Endothelial cell of umbilical vein (primary cell): Measurements from ENCODE around the gene NDUFB10. TPM values are rescaled to one million over a fixed set of nuclear protein-coding genes. Genes with fewer than 3 reads are reported as not detected.

Source experiments
- BruUV-seq: library from RNA; stranded (reverse); fragments of 400-500 nt; replicated peaks from 2 replicates; lab custom pipeline; 2021; lab: Mats Ljungman, UMichigan
- CTCF ChIA-PET: fragments of 300-600, 350-600 bp; sonication (Branson Sonifier 250); formaldehyde crosslinking; loops from one replicate; lab custom pipeline; 2021; ENCODE audit warnings: antibody characterized with exemption, inconsistent platforms; lab: Charles Lee
- POLR2A ChIA-PET: fragments of 300-600, 350-600 bp; sonication (Branson Sonifier 250); formaldehyde crosslinking; loops from one replicate; lab custom pipeline; 2021; ENCODE audit warnings: antibody characterized with exemption, inconsistent platforms; lab: Charles Lee
- DNase-seq: peaks from one replicate; pipeline ENCODE4 v3.0.0-alpha.2; 2011; ENCODE audit warnings: low read depth, low spot score
- FAIRE-seq: peaks from 2 replicates; lab custom pipeline; 2011; peaks lifted over from hg19 to GRCh38; lab: Jason Lieb, UNC
- H2AFZ ChIP-seq: 2 replicates; pipeline ENCODE4 v1.6.0; 2012; ENCODE audit warnings: low read depth, low read length, control low read depth, inconsistent platforms
- H3K27ac ChIP-seq: 2 replicates; pipeline ENCODE4 v1.5.1; 2011; ENCODE audit warnings: low read depth, mild to moderate bottlenecking, control low read depth, low read length, moderate library complexity; ENCODE audit not compliant: insufficient read depth
- H3K27me3 ChIP-seq, 2 experiments: 2 replicates each; pipeline versions ENCODE4 v1.6.0 to v1.6.1; 2011; ENCODE audit warnings: low read length in 2 of 2, mixed read lengths in 1 of 2; ENCODE audit not compliant: control insufficient read depth in 2 of 2, insufficient read depth in 2 of 2
- H3K36me3 ChIP-seq, 2 experiments: 2 replicates in 1 of 2; 3 replicates in 1 of 2; pipeline ENCODE4 v1.5.1; 2011; ENCODE audit warnings: low read length in 2 of 2, mild to moderate bottlenecking in 1 of 2, moderate library complexity in 1 of 2; ENCODE audit not compliant: control insufficient read depth in 2 of 2, insufficient read depth in 2 of 2; ENCODE audit errors: extremely low read depth in 1 of 2
- H3K4me1 ChIP-seq: 3 replicates; pipeline ENCODE4 v1.5.1; 2011; ENCODE audit warnings: mild to moderate bottlenecking, low read length; ENCODE audit not compliant: control insufficient read depth, insufficient read depth; ENCODE audit errors: extremely low read depth
- H3K4me2 ChIP-seq: 2 replicates; pipeline ENCODE4 v1.6.1; 2011; ENCODE audit warnings: low read length, control low read depth, mixed read lengths; ENCODE audit not compliant: insufficient read depth
- H3K4me3 ChIP-seq, 3 experiments: fragments of 200-600 bp in 1 of 3; sonication (generic), shearing (Covaris generic) in 1 of 3; replicated peaks in 1 of 3; 2 replicates each; pipeline ENCODE4 v1.5.1; 2011 to 2016; ENCODE audit warnings: control low read depth in 3 of 3, low read length in 3 of 3, mild to moderate bottlenecking in 2 of 3, inconsistent platforms in 1 of 3, low read depth in 1 of 3, moderate library complexity in 1 of 3; ENCODE audit not compliant: insufficient read depth in 1 of 3
- H3K79me2 ChIP-seq: 2 replicates; pipeline ENCODE4 v1.6.0; 2012; ENCODE audit warnings: low read length, inconsistent platforms; ENCODE audit not compliant: control insufficient read depth, insufficient read depth
- H3K9ac ChIP-seq: replicated peaks from 2 replicates; pipeline ENCODE3; 2011; ENCODE audit warnings: low read length, control low read depth; ENCODE audit not compliant: insufficient read depth; ENCODE audit errors: extremely low read depth
- H3K9me1 ChIP-seq: replicated peaks from 3 replicates; pipeline ENCODE4 v1.6.0; 2011; ENCODE audit warnings: mild to moderate bottlenecking, low read length; ENCODE audit not compliant: control insufficient read depth, insufficient read depth; ENCODE audit errors: extremely low read depth
- H3K9me3 ChIP-seq: replicated peaks from 2 replicates; pipeline ENCODE4 v1.5.1; 2012; ENCODE audit warnings: low read length, inconsistent platforms; ENCODE audit not compliant: control insufficient read depth, insufficient read depth
- H4K20me1 ChIP-seq: replicated peaks from 2 replicates; pipeline ENCODE3; 2011; ENCODE audit warnings: mild to moderate bottlenecking, low read length; ENCODE audit not compliant: control insufficient read depth, insufficient read depth; ENCODE audit errors: extremely low read depth
- GATA2 ChIP-seq: IDR thresholded peaks from 2 replicates; pipeline ENCODE4 v1.7.0; 2011; ENCODE audit warnings: low read depth, mild to moderate bottlenecking, moderate library complexity, mixed read lengths, low read length; ENCODE audit not compliant: insufficient read length, insufficient read depth
- JUN ChIP-seq: IDR thresholded peaks from 2 replicates; pipeline ENCODE4 v1.6.1; 2011; ENCODE audit warnings: borderline replicate concordance, low read depth; ENCODE audit not compliant: insufficient read length, insufficient read depth
- POLR2A ChIP-seq: IDR thresholded peaks from 2 replicates; pipeline ENCODE4 v1.6.1; 2012; ENCODE audit warnings: low read depth, mild to moderate bottlenecking, control low read depth, low read length
- POLR2AphosphoS5 ChIP-seq: IDR thresholded peaks from 2 replicates; pipeline ENCODE4 v1.6.1; 2012; ENCODE audit warnings: low read depth, mild to moderate bottlenecking, control low read depth, low read length, moderate library complexity; ENCODE audit not compliant: insufficient read depth
- dilution Hi-C: fragments of 300-500 bp; cut with MboI; formaldehyde crosslinking; loops from one replicate; pipeline ENCODE4 v1.15.0; 2019; ENCODE audit warnings: low sequenced_read_pairs; ENCODE audit not compliant: extremely low pct_ligation_motif_present
- intact Hi-C: fragments of 100-400 bp; cut with micrococcal nuclease; formaldehyde crosslinking; loops from one replicate; pipeline ENCODE4 v1.10.0; 2022
- polyA plus RNA-seq, 4 experiments: library from polyadenylated mRNA; depleted of rRNA in 3 of 4; stranded (reverse) in 3 of 4; unstranded in 1 of 4; fragments of >200 nt; gene quantifications; 2 replicates each; pipeline versions ENCODE4 v1.2.1 to v1.2.3, GENCODE V29; 2011 to 2012; ENCODE audit warnings: missing spikeins in 1 of 4
- total RNA-seq: library from RNA; stranded (reverse); gene quantifications from 2 replicates; pipeline ENCODE4 v1.2.3, GENCODE V29; 2021
- TF ChIP-seq, protein P1 (sequence below): IDR thresholded peaks from 2 replicates; pipeline ENCODE4 v1.6.1; 2011; ENCODE audit not compliant: insufficient read depth, insufficient read length

NDUFB10 gene
- total and polyA plus RNA-seq, 2 donors (not counting 3 experiments of a cell fraction or from before 2014, with no cell fraction given), result 124 to 167 TPM

DNA sequence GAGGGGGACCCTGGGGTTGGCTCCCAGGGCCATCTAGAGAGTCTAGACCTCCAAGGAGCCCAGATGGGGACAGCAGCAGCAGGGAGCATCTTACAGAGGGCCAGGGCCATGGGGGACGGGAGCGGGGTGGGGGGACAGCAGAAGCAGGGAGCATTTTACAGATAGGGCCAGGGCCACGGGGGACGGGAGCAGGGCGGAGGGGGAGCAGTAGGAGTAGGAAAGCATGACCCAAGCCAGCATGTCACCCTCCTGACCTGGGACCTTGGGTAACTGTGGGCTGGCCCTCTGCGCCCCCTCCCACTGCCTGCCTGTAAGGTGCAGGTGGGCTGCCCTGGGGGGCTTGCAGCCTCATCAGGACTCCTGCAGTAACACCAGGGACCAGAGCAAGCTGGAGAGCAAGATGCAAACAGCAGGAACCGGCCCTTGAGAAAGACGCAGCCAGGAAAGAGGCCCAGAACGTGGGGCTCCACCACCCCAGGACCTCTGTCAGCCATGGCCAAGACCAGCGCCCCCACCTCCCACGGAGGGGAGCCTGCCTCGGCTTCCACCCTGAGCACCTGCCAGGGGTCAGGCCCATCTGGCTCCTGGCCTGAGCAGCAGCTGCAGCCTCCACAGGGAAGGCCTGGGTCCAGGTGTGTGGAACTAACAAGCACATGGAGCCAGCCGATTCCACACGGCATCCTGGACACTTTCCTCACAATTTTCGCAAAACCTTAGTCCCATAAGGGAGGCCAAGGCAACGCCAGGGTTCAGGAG lies 47.9 kb downstream of the NDUFB10 start:
- no peaks in the 10 kb centered on the region for H3K27me3 ChIP-seq
- ChIA-PET POLR2A (interaction anchor here (0.6 to 1.0 kb wide), 2 partner anchors 139 to 148 kb away, joined by 3 read pairs; partner anchors contain the start of gene TRAF7), CTCF (interaction anchor here (0.8 to 2.7 kb wide), 8 partner anchors 9 to 148 kb away, joined by 3 to 28 read pairs (median 4); partner anchors contain the start of gene TRAF7)
- DNase-seq (no peak), FAIRE-seq (no peak)
- H3K9ac ChIP-seq, result peak overlapping the region; percentile 43
- H3K27ac ChIP-seq, result peak overlapping the region; percentile 82
- peak overlapping the region in 2 of 3 experiments; percentile 0 to 71 for H3K4me3 ChIP-seq
- TF ChIP-seq POLR2A, result peak; percentile 24
- TF ChIP-seq, protein P1, sequence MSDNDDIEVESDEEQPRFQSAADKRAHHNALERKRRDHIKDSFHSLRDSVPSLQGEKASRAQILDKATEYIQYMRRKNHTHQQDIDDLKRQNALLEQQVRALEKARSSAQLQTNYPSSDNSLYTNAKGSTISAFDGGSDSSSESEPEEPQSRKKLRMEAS, result no peak
- peaks cover 69% of the 10 kb centered on the region for H3K79me2 ChIP-seq
- H3K36me3 ChIP-seq, result peaks cover 0 to 11% of the 10 kb centered on the region in 2 experiments
- intact Hi-C loops (no loop called here), dilution Hi-C loops (no loop called here)
- peak overlapping the region; percentile 92 for H3K4me2 ChIP-seq
- BruUV-seq, result no TSS peak
- H2AFZ ChIP-seq, result no peak overlapping the region
- H3K9me3 ChIP-seq, result no peaks in the 10 kb centered on the region
- H3K4me1 ChIP-seq, result peaks cover 48% of the 10 kb centered on the region
- H3K9me1 ChIP-seq, result no peaks in the 10 kb centered on the region
- no peaks in the 10 kb centered on the region for H4K20me1 ChIP-seq

DNA sequence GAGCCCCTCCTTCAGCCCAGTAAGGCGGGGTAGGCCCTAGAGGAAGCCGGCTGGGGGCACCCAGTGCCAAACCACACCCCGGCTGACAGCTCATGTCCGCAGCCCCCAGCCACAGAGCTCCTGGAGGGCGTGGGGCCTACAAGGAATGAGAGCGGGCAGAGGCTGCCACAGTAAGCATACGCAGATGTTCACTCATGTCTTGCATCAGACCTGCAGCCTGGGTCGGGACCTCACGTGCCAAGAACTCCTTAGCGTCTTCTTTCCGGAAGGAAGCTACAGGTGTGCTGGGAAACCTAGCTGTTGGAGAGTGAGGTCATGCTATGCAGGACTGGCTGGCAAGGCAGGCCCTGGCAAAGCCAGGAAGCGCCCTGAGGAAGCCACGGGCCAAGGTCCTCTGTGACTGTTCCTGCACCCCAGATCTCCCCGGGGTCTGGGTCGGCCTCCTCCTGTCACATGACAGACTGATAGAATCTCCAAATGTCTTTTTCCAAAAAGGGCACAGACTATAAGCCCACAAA lies 48.7 kb downstream of the NDUFB10 start:
- Histone ChIP-seq H3K9me3 (no peaks in the 10 kb centered on the region), H3K9me1 (no peaks in the 10 kb centered on the region), H3K27me3 (no peaks in the 10 kb centered on the region), H2AFZ (no peak overlapping the region), H3K27ac (peak overlapping the region; percentile 82), H3K9ac (peak overlapping the region; percentile 89), H3K79me2 (peaks cover 66% of the 10 kb centered on the region), H3K4me3 (peak overlapping the region; percentile 71 to 76 (median 72)), H3K4me2 (peak overlapping the region; percentile 92), H4K20me1 (no peaks in the 10 kb centered on the region), H3K36me3 (peaks cover 0 to 3% of the 10 kb centered on the region in 2 experiments), H3K4me1 (peaks cover 48% of the 10 kb centered on the region)
- CTCF ChIA-PET, result interaction anchor here (0.8 to 2.7 kb wide), 8 partner anchors 8 to 147 kb away, joined by 3 to 28 read pairs (median 4); partner anchors contain the start of gene TRAF7
- POLR2A ChIA-PET, result interaction anchor here (0.6 to 1.0 kb wide), 2 partner anchors 139 to 147 kb away, joined by 3 read pairs; partner anchors contain the start of gene TRAF7
- peak; percentile 73 for FAIRE-seq
- dilution Hi-C loops (no loop called here), intact Hi-C loops (loop anchor here (1.0 to 2.0 kb wide), 2 partner anchors 43 to 147 kb away; partner anchors contain the start of genes RPS2 and TRAF7)
- TF ChIP-seq, protein P1, result no peak
- TF ChIP-seq POLR2A (peak; percentile 59), GATA2 (no peak), POLR2AphosphoS5 (peak; percentile 36), JUN (no peak)
- peak; percentile 46 for DNase-seq
- BruUV-seq, result TSS peak; percentile 53
